Measurements from ENCODE around the gene KSR2.

Gene KSR2

DNA sequence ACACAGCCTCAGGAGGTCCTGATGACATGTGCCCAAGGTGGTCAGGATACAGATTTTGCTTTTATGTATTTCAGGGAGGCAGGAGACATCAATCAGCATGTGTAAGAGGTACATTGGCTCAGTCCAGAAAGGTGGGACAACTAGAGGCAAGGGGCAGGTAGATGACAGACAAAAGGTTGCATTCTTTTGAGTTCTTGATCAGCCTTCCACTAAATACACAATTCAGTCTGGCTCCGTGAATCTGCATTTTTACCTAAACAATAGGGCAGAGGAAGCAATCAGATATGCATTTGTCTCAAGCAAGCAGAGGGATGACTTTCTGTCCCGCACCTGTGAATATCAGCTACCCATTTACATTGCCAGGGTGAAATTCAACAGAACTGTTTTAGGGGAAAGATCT is 178.6 kb downstream of the KSR2 start:
- no peak overlapping the region for H3K4me3 ChIP-seq (ENCODE audit: low read depth in 1 of 2, low read length in 1 of 2)
- TF ChIP-seq, protein P1, sequence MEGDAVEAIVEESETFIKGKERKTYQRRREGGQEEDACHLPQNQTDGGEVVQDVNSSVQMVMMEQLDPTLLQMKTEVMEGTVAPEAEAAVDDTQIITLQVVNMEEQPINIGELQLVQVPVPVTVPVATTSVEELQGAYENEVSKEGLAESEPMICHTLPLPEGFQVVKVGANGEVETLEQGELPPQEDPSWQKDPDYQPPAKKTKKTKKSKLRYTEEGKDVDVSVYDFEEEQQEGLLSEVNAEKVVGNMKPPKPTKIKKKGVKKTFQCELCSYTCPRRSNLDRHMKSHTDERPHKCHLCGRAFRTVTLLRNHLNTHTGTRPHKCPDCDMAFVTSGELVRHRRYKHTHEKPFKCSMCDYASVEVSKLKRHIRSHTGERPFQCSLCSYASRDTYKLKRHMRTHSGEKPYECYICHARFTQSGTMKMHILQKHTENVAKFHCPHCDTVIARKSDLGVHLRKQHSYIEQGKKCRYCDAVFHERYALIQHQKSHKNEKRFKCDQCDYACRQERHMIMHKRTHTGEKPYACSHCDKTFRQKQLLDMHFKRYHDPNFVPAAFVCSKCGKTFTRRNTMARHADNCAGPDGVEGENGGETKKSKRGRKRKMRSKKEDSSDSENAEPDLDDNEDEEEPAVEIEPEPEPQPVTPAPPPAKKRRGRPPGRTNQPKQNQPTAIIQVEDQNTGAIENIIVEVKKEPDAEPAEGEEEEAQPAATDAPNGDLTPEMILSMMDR (IDR thresholded peaks at IDR 0.05), result no peak
- no peaks in the 10 kb centered on the region for H3K9me3 ChIP-seq
- no peaks in the 10 kb centered on the region for H3K27me3 ChIP-seq
- no peaks in the 10 kb centered on the region for H3K36me3 ChIP-seq
- no peak overlapping the region for H3K27ac ChIP-seq
- no peaks in the 10 kb centered on the region for H3K4me1 ChIP-seq (ENCODE audit: control insufficient read depth in 1 of 2, insufficient read depth in 1 of 2, low read depth in 1 of 2, low read length in 1 of 2)

DNA sequence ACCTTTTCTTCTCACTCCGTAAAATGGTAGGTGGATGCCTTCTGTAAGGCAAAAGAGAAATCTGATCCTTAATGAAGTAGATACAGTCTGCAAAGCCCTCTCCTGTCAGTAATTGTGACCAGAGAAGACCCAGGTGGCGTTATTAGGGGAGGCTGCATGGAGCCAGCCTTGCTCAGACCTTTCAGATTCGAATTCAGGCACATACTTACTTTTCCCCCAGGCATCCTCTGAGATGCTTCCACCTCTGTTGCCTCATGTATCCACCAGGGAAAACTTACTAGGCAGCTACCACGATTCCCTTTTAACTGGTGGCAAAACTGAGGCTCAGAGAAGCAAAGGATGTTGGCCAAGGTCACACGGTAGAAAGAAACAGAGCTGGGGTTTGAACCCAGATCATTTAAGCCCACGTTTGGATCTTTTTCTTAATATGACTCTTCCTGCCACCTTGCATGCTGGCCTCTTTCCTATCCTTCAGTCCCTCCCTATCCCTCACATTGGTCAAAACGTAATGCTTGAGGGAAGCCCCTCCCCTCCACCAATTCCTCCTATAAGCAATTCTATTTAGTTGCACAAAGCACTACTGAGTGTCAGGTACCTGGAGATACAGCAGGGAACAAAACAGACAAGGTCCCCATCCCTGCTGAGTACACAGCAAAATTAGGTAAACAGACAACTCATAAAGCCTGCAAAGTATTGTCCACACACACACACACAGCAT is 179.4 kb downstream of the KSR2 start:
- H3K9me3 ChIP-seq, result no peaks in the 10 kb centered on the region
- H3K4me1 ChIP-seq (ENCODE audit: control insufficient read depth in 1 of 2, insufficient read depth in 1 of 2, low read depth in 1 of 2, low read length in 1 of 2), result no peaks in the 10 kb centered on the region
- no peaks in the 10 kb centered on the region for H3K36me3 ChIP-seq
- no peaks in the 10 kb centered on the region for H3K27me3 ChIP-seq
- TF ChIP-seq, protein P1 (IDR thresholded peaks at IDR 0.05), result no peak
- H3K27ac ChIP-seq, result no peak overlapping the region
- H3K4me3 ChIP-seq (ENCODE audit: low read depth in 1 of 2, low read length in 1 of 2), result no peak overlapping the region

DNA sequence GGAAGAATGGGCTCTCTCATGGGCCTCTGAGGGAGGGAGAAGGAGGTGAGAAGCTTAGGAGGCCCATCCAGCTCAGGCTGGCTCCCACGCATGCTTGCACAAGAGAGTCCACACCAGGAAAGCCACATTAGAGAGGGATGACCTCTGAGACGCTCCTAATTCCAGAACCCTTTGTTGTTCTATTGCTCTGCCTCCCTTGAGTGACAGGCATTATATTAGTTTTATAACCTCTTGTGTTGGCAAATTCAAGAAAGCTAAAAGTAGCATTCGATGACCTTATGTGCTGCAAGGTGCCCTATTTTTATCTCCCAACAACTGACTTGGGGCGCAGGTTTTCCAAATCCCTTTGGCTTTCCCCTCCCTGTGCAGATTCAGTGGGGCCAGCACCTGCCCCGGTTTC is 190.1 kb downstream of the KSR2 start:
- Histone ChIP-seq H3K27me3 (no peaks in the 10 kb centered on the region), H3K4me1 (ENCODE audit: control insufficient read depth in 1 of 2, insufficient read depth in 1 of 2, low read depth in 1 of 2, low read length in 1 of 2) (no peaks in the 10 kb centered on the region)

DNA sequence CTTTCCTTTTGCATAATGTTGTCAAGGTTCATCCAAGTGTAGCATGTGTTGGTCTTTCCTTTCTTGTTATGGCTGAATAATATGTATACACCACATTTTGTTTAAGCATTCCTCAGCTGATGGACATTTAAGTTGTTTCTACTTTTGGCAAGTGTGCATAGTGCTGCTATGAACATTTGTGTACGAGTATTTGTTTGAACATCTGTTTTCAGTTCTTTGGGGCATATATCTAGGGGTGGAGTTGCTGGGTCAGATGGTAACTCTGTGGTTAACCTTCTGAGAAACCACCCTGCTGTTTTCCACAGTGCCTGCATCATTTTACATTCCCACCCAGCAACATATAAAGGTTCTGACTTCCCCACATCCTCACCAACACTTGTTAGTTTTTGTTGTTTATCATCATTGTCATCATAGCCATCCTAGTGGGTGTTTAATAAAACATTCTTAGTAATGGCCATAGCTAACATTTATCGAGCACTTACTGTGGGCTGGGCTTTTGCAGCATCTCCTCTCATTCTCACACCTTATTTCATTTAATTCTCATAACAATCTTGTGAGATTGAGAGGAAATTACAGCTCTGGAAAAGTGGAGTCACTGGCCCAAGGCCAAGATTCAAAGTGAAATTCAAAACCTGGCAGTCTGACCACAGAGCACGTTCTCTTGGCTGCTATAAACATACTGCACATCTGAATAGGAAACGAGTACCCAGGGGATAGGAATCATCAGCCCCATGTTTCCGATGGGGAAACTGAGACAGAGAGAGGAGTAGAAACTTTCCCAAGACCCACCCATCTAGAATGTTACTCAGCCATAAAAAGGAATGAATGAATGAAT is 193.6 kb downstream of the KSR2 start:
- H3K27me3 ChIP-seq, result no peaks in the 10 kb centered on the region
- no peak overlapping the region for H3K27ac ChIP-seq
- H3K9me3 ChIP-seq, result no peaks in the 10 kb centered on the region
- no peaks in the 10 kb centered on the region for H3K4me1 ChIP-seq (ENCODE audit: control insufficient read depth in 1 of 2, insufficient read depth in 1 of 2, low read depth in 1 of 2, low read length in 1 of 2)
- H3K36me3 ChIP-seq, result no peaks in the 10 kb centered on the region
- no peak overlapping the region for H3K4me3 ChIP-seq (ENCODE audit: low read depth in 1 of 2, low read length in 1 of 2)
- TF ChIP-seq, protein P1 (IDR thresholded peaks at IDR 0.05), result no peak

More for the DNA sequence above, 190.1 kb downstream of the KSR2 start:
- H3K27ac ChIP-seq, result no peak overlapping the region
- no peaks in the 10 kb centered on the region for H3K9me3 ChIP-seq
- H3K36me3 ChIP-seq, result no peaks in the 10 kb centered on the region
- H3K4me3 ChIP-seq (ENCODE audit: low read depth in 1 of 2, low read length in 1 of 2), result no peak overlapping the region
- TF ChIP-seq, protein P1 (IDR thresholded peaks at IDR 0.05), result no peak

DNA sequence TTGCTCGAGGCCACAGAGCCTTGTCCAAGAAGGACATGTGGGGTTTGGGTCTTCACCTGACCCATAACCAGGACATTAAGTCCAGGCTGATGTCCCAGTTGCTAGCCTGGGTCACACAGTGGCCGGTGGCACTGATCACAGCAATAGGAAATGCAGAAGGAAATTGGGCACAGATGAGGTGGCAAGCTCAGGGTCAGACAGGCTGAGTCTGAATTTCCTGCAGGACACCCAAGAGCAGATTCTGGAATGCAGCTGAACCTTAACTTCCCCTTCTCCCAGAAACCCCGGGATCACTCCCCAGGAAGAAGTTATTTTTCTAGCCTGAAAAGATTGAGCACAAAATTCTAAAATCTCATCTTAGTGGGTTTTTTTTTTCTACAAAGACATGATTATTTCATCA is 199.9 kb downstream of the KSR2 start:
- H3K4me1 ChIP-seq (ENCODE audit: control insufficient read depth in 1 of 2, insufficient read depth in 1 of 2, low read depth in 1 of 2, low read length in 1 of 2), result no peaks in the 10 kb centered on the region
- no peaks in the 10 kb centered on the region for H3K36me3 ChIP-seq
- H3K4me3 ChIP-seq (ENCODE audit: low read depth in 1 of 2, low read length in 1 of 2), result no peak overlapping the region
- TF ChIP-seq, protein P1 (IDR thresholded peaks at IDR 0.05), result no peak
- H3K27ac ChIP-seq, result no peak overlapping the region
- H3K27me3 ChIP-seq, result no peaks in the 10 kb centered on the region
- H3K9me3 ChIP-seq, result no peaks in the 10 kb centered on the region

Data from neutrophil (primary cell).